GM12878 (cell line): ENCODE results near the gene GSG1L. TPM values are rescaled to one million over a fixed set of nuclear protein-coding genes. Genes with fewer than 3 reads are reported as not detected.

ENCODE experiments used
- BCL3 ChIP-seq: IDR thresholded peaks from 2 replicates; pipeline ENCODE4 v1.6.1; 2011; ENCODE audit warnings: borderline replicate concordance, low read depth, mild to moderate bottlenecking, moderate library complexity, low read length; ENCODE audit not compliant: insufficient read depth, poor library complexity, severe bottlenecking
- BMI1 ChIP-seq: fragments of 450-650 bp; IDR thresholded peaks from 2 replicates; pipeline ENCODE4 v1.6.1; 2016; ENCODE audit warnings: mild to moderate bottlenecking, moderate library complexity, borderline replicate concordance
- E2F8 ChIP-seq: fragments of 450-650 bp; IDR thresholded peaks from 2 replicates; pipeline ENCODE4 v1.6.1; 2018; ENCODE audit warnings: mild to moderate bottlenecking, low read depth, moderate library complexity; ENCODE audit not compliant: partially characterized antibody
- KAT2A ChIP-seq: conservative IDR thresholded peaks from 2 replicates; pipeline ENCODE4 v1.6.1; 2011; ENCODE audit warnings: low read depth, low read length; ENCODE audit not compliant: control insufficient read depth
- NFYB ChIP-seq: IDR thresholded peaks from 2 replicates; pipeline ENCODE4 v1.6.1; 2011; ENCODE audit warnings: low read depth, mild to moderate bottlenecking, low read length, improper control_type of control experiment, moderate library complexity; ENCODE audit not compliant: insufficient read depth
- PRDM15 ChIP-seq: fragments of 450-650 bp; formaldehyde crosslinking; IDR thresholded peaks from 2 replicates; pipeline ENCODE4 v1.4.0; 2020; ENCODE audit warnings: mild to moderate bottlenecking, moderate library complexity
- TCF7 ChIP-seq: IDR thresholded peaks from 2 replicates; pipeline ENCODE4 v1.6.1; 2014; ENCODE audit warnings: antibody characterized with exemption, borderline replicate concordance
- ZNF622 ChIP-seq: fragments of 450-650 bp; IDR thresholded peaks from 2 replicates; pipeline ENCODE4 v1.6.1; 2017; ENCODE audit warnings: mild to moderate bottlenecking, inconsistent platforms
- polyA plus RNA-seq, 11 experiments: library from polyadenylated mRNA; depleted of rRNA in 4 of 11; unstranded in 6 of 11; stranded (reverse) in 5 of 11; fragments of >200 nt; fragmentation: Nextera tagmentation in 4 of 11; fragmentation: Illumina TruSeq in 1 of 11; extraction: Ambion mirVana in 4 of 11; extraction: Trizol in 1 of 11; gene quantifications; 1 replicate in 1 of 11; 2 replicates in 10 of 11; pipeline versions ENCODE4 v1.2.1 to v1.2.3, GENCODE V29; 2011 to 2016; ENCODE audit warnings: inconsistent platforms in 2 of 11, missing spikeins in 2 of 11, low read depth in 1 of 11
- total RNA-seq, 4 experiments: library from RNA; depleted of rRNA in 3 of 4; stranded (reverse); fragments of >200 nt in 3 of 4; fragmentation: Illumina TruSeq in 1 of 4; extraction: Trizol in 1 of 4; gene quantifications; 2 replicates each; pipeline versions ENCODE4 v1.2.1 to v1.2.3, GENCODE V29; 2013 to 2021

Gene GSG1L
- total and polyA plus RNA-seq, 10 of the 15 experiments (the other 5 are each of a cell fraction or from before 2014, with no cell fraction given) = not detected

GRCh38 chr16:27792486-27793248 lies 270.8 kb downstream of the GSG1L start (continued):
- TF ChIP-seq E2F8 (no peak), TCF7 (no peak), BCL3 (no peak), ZNF622 (no peak), NFYB (no peak), PRDM15 (CRISPR knock-in tag) (no peak), KAT2A (no peak), BMI1 (no peak)
